AG08396 (cell line): ENCODE data around the gene THAP7.
A peak's percentile ranks its signal among the peaks of the same experiment; 100 is the strongest.
"Not testable (repeated sequence)": the region's sequence is repeated elsewhere in the genome, so short reads cannot be mapped to it uniquely, and the experiment has no call there.

Experiments
- DNase-seq: peaks from one replicate; pipeline ENCODE4 v3.0.0; 2012; ENCODE audit warnings: low spot score, mixed read lengths

Gene THAP7

DNA sequence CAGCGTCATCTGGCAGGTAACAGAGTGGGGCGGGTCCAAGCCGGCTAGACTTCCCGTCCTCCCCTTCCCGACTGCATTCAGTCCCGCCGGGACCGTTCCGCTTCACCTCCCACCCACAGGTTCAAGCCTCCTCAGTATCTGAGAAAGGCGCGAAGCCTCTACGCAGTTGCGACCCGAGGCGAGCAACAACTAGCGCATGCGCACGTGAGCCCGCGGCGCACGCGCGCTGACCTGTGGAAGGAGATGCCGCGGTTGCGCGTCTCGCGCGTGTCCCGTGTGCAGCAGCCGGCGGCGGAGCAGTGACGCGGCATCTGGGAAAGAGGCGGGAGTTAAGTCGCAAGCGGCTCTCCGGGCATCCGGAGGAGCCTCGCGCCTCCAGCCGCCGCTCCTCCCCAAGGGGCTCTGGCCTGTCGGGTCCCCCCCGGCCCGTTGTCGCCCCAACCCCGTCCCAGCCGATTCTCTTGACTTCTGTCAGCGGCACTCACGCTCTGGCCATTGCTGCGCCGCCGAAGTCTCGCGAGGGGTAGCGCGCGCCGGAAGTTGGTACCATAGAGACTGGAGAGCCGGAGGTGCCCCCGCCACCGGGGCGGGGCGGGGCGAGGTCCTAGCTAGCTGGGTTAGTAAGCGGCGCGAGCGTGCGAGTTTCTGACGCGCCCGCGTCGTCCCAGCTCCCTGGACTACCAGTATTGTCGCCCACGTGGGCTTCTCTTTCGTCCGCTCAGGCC lies at the start of gene THAP7:
Gene THAP7, minus strand, starts transcription at position 518 of the 725 bp plus-strand sequence. Its CDS starts 207 bp downstream, at position 311.
- DNase-seq: peak; percentile 96

DNA sequence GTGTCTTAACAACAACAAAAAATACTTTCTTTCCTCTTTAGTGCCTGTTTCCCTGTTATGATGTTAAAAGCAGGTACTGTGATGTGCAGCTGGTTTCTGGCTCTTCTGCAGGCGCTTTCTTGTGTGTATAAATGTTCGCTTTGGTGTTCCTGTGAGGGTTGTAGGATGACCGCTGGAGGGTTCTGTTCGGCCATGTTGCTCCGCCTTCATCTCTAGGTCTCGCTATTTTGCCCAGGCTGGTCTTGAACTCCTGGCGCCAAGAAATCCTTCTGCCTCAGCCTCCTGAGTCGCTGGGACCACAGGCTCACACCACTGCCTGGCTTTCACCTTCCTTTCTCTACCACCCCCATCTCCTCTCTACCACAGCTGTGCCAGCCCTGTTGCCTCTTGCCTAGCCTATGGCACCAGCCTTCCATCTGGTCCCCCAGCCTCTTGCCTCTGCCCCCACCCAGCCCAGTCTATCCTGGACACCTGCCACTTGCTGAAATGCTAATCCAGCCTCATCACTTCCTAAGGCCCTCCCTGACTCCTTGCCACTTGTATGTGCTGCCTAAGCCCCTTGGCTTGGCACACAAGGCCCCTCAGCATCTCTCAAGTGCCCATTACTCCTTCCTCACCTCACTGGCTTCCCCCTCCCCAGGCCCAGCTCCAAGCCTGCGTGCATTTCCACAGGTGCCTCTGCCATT lies 49.4 kb upstream of the THAP7 start:
- DNase-seq: no peak

- not testable (repeated sequence) for DNase-seq
These were observed 47.0 kb upstream of the THAP7 start for GRCh38 chr22:21048965-21049364.

DNA sequence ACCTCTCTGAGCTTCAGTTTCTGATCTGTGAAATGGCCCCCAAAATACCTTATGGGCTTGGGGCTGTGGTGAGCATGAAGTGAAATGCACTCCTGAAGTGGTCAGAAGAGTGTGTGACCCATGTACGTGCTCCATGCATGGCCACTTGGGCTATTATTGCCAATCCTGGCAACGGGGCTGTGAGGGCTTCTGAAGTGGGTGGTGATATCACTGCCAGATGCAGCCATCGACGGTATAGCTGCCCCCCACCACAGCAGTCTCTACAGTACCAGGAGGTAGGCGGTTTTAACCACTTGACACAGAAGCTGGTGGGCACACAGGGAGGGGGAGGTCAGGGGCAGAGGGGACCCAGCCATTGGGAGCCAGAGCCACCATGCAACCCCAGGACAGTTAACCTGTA lies 46.5 kb upstream of the THAP7 start:
- DNase-seq: not testable (repeated sequence)

GRCh38 chr22:21047730-21048129 lies 45.8 kb upstream of the THAP7 start:
- no peak for DNase-seq

DNA sequence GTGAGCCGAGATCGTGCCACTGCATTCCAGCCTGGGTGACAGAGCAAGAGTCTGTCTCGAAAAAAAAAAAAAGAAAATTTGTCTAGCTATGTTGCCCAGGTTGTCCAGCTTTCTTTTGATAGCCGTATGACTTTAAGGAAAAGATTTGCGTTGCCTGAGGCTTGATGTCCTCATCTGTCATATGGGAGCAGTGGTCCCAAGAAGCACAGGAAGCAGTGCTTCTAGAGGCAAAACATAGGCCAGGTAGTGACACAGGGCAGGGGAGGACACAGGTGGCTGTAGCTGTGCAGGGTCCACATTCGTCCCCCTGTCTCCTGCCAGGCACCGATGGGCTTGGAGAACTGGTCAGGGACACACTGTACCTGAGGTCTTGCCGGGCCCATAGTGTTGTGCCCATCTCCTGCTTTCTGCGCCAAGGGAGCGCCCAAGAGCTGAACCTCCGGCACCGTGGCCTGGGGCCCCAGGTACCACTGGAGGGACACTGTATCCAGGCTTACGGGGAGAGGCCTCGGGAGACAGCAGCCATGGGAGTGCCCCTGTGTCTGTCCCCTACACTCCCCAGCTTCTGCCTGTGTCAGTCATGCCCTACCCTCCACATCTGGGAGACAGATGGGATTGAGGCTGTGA lies 45.2 kb upstream of the THAP7 start:
- DNase-seq: no peak

DNA sequence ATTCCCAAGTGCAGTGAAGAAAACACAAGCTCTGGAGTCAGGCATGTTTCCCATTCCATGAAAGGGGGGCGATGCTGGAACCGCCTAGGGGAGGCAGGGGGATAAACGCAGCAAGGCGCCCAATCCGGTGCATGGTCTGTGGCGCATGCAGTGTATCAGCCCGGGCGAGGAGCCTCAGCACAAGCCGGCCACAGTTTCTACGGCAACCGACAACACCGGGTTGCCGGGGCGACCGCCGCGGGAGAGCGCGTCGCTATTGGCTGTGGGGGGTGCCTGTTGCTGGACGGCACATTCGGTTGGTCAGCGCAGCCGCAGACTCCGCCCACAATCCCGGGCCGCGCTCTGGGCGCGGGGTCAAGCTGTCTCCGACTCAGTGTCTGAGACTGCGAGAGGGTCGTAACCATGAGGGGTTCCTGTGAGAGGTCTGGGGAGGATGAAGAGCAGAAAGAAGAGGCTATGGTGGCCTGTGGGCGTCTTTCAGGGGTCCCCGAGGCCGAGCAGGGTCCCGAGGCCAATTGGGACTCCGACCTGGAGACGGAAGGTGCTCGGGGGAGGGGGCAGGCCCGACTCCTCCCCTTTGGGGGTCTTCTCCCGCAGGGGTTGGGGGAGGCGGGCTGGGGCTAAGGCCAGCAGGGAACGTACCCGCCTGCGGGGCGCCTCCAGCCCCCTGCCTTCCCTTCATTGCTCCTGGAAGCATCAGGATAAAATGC lies 43.8 kb upstream of the THAP7 start, which contains the start of gene LRRC74B:
Gene LRRC74B, plus strand, starts transcription at position 362 of the 710 bp plus-strand sequence. Its CDS starts 41 bp downstream, at position 403.
- peak; percentile 97 for DNase-seq

DNA sequence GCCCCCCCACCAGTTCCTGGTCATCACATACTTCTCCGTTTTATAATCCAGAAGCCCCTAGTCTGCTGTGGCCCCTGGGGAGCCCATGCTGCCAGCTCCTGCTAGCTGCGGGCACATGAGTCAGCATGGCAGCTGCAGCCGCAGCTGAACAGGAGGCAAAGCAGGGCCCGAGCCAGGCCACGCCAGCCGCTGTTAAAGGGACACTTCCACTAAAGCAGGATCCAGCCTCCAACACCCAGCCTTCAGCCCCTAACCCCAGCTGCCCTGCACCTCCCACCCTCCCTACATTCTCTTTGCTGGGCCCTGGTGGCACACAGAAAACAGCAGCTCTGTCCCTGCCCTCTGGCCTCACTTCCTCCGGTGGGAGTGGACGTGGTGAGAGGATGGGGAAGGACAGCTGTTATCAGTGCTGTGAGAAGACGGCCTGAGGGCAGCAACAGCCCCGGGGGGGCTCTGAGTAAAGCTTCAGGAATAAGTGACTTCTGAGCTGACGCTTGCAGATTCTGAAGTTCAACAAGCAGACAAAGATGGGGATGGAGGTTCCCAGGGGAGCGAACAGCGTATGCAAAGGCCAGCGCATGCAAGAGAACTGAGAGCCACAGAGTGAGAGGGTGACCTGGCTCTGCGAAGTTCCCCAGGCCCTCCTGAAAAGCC lies 43.1 kb upstream of the THAP7 start:
- no peak for DNase-seq

- DNase-seq: no peak
These were observed 42.1 kb upstream of the THAP7 start for GRCh38 chr22:21043860-21044535.

DNA sequence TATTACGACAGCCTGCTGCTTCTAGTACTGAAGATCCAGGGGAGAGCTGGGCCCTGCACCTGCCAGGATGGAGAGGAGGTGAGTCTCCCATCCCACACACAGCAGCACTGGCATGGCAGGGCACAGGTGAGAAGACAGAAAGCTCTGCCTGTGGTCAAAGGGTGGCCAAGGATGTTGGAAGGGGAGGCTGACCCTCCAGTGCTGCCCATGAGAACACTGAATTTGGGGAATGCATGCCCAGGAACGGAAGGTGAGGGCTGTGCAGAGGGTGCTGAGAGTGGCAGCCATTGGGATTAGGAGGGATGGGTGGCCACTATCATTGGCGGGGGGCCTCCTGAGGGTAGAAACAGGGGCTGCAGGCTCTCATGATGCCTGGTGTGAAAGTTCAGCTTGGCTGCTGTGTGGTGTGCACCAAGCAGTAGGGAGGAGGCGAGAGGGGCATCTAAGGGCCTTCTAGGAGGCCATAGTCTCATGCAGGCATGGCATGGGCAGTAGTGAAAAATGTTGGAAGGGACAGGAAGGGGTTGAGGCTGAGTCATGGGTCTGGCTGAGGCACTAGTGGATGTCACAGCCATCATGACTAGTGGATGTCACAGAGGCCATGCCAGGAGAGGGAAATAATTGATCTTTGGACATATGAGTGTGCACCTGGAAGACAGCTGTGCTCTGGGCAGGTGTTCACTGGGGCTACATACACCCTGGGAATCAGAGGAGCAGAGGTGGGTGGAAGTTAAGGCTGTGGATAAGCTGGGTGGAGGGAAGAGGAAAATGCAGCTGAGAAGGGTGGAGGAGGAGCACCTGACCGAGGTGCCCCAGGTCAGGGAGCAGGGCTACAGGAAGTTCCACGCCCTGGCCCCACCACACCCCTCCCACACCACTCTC lies 41.3 kb upstream of the THAP7 start:
- DNase-seq: no peak

DNA sequence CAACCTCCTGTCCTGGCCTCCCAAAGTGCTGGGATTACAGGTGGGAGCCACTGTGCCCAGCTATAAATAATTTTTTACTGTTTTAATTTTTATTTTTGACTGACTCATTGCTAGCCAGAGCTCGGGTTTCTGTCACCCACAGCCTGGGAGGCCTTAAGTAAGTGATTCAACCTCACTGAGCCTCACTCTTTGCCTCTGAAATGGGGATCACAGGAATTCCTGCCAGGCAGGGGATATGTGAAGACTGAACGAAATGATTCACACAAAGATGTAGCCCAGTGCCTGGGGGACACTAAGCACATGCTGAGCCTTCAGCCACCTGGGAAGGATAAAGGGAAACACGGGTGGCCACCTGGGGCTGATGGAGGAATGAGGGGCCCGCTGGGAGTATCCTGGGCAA lies 40.0 kb upstream of the THAP7 start:
- DNase-seq: no peak

GRCh38 chr22:21039158-21039557 lies 37.2 kb upstream of the THAP7 start:
- not testable (repeated sequence) for DNase-seq

DNA sequence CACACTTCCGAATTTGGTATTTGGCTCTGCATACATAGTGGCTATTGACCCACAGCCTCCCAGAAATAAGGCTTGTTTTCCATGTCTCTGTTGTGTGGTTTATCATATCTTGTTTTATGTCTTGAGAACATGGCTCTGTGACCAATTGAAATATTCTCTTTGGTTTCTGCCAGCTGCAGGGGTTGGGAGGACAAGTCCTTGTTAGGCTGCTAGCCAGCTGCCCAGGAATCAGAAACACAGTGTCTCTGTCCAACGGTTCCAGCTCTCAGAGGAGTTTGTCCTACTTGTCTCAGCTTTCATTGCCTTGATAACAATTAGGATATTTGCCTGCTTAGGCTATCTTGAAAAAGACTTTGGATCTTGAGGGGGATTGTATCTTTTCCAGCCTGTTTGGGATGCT lies 36.5 kb upstream of the THAP7 start:
- no peak for DNase-seq

GRCh38 chr22:21034989-21035388 lies 33.1 kb upstream of the THAP7 start:
- DNase-seq: no peak

DNA sequence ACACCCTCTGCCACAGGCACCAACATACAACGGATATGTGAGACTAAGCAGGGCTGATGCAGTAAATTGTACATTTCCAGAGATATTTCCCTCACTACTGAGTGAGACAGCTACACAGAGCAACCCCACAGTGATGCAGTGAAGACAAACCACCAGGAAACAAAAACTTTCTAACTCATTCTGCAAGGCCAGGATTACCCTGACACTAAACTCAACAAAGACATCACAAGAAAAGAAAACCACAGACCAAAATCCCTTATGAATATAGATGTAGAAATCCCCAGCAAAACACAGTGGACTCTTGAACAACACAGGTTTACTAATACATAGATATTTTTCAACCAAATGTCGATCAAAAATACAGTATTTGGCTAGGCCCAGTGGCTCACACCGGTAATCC lies 32.0 kb upstream of the THAP7 start:
- DNase-seq: no peak

GRCh38 chr22:21032868-21033688 lies 31.2 kb upstream of the THAP7 start:
- no peak for DNase-seq

- no peak for DNase-seq
These were observed 30.3 kb upstream of the THAP7 start, which contains the start of gene SLC7A4 for GRCh38 chr22:21032037-21032867. Gene SLC7A4, minus strand, starts transcription at chr22:21032561. Its CDS starts 749 bp downstream, at chr22:21031812.

DNA sequence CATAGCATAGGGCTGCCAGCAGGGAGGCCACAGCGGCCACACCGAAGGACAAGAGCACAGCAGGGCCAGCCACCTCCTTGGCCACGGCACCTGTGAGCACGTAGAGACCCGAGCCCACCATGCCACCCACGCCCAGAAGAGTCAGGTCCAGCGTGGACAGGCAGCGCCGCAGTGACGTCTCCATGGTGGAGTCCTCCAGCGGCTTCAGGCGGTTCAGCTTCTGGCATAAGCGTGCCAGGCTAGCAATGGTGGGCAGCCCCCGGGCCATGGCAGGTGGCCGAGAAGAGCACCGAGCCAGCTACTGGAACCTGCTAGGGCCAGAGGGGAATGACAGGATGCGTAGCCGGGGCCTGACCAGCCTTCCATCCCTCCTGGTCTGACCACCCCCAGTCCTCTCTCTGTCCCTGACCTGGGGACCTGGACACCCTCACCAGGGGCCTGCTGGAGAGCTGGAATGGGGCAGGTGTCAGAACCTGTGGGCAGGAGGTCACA lies 29.7 kb upstream of the THAP7 start:
- no peak for DNase-seq
